Measurements from ENCODE around the gene SCYL3.

GRCh38 chr1:169848456-169848855, 45.2 kb downstream of the SCYL3 start:
- no peak for TF ChIP-seq POLR2A (IDR thresholded peaks at IDR 0.05)
- no peak for TF ChIP-seq CTCF (IDR thresholded peaks at IDR 0.05)

Data from right lobe of liver (tissue), 4 donors.